ENCODE data around the gene CYP2E1. TPM values are rescaled to one million over a fixed set of nuclear protein-coding genes. Genes with fewer than 3 reads are reported as not detected.

CYP2E1 gene
- total and polyA plus RNA-seq, 12 donors = 0.47 to 2.0 (median 0.95) TPM; not detected in 2

GRCh38 chr10:133564816-133565215 lies 37.7 kb downstream of the CYP2E1 start:
- Histone ChIP-seq H3K4me1 (no peaks in the 10 kb centered on the region), H3K4me3 (peak overlapping the region in 1 of 10 donors; percentile 29), H3K36me3 (no peaks in the 10 kb centered on the region), H3K9me3 (peaks cover 0 to 21% (median 0%) of the 10 kb centered on the region in 11 donors), H3K27ac (no peak overlapping the region), H3K27me3 (peaks cover 0 to 38% (median 19%) of the 10 kb centered on the region in 7 donors)
- TF ChIP-seq CTCF (IDR thresholded peaks at IDR 0.05) = no peak
- intact Hi-C loops (cut with DNase I) = no loop called here
- no peak for DNase-seq
- WGBS, 2 donors = 87 to 89% methylated on average over 12 of the region's 12 CpGs
- ATAC-seq = no peak

- no peak within 1 kb of the TSS for H3K27ac ChIP-seq
- no peaks in the 10 kb centered on the region for H3K36me3 ChIP-seq
- WGBS, 2 donors = 55 to 57% methylated on average over 77 of the region's 77 CpGs
- TF ChIP-seq CTCF (IDR thresholded peaks at IDR 0.05) = no peak
- H3K27me3 ChIP-seq = peaks cover 0 to 40% (median 19%) of the 10 kb centered on the region in 7 donors
- intact Hi-C loops (cut with DNase I) = no loop called here
- DNase-seq (peak in 1 of 2 donors; percentile 23), ATAC-seq (peak in 3 of 8 donors; percentile 38 to 58 (median 48))
- no peaks in the 10 kb centered on the region for H3K4me1 ChIP-seq
- H3K9me3 ChIP-seq = peaks cover 0 to 21% (median 0%) of the 10 kb centered on the region in 11 donors
- peak within 1 kb of the TSS in 1 of 10 donors; percentile 29 for H3K4me3 ChIP-seq
Observed at GRCh38 chr10:133565441-133566294, 38.5 kb downstream of the CYP2E1 start, which contains the start of gene SYCE1. SYCE1 (minus strand) TSS chr10:133565583; CDS start chr10:133565529, 54 bp downstream.

- H3K4me1 ChIP-seq = no peaks in the 10 kb centered on the region
- no peak overlapping the region for H3K4me3 ChIP-seq
- peaks cover 0 to 21% (median 0%) of the 10 kb centered on the region in 11 donors for H3K9me3 ChIP-seq
- no peak for TF ChIP-seq CTCF (IDR thresholded peaks at IDR 0.05)
- ATAC-seq (no peak), DNase-seq (no peak)
- no peaks in the 10 kb centered on the region for H3K36me3 ChIP-seq
- no peak overlapping the region for H3K27ac ChIP-seq
- 80 to 90% methylated on average over 5 of the region's 5 CpGs for WGBS, 2 donors
- intact Hi-C loops (cut with DNase I) = no loop called here
- H3K27me3 ChIP-seq = peaks cover 0 to 40% (median 19%) of the 10 kb centered on the region in 7 donors
Observed at GRCh38 chr10:133567119-133567518, 40.0 kb downstream of the CYP2E1 start.

GRCh38 chr10:133567609-133568286 lies 40.6 kb downstream of the CYP2E1 start:
- H3K27ac ChIP-seq = no peak overlapping the region
- H3K4me3 ChIP-seq = no peak overlapping the region
- peaks cover 0 to 24% (median under 1%) of the 10 kb centered on the region in 11 donors for H3K9me3 ChIP-seq
- DNase-seq (no peak), ATAC-seq (no peak)
- H3K36me3 ChIP-seq = no peaks in the 10 kb centered on the region
- H3K27me3 ChIP-seq = peaks cover 0 to 40% (median 19%) of the 10 kb centered on the region in 7 donors
- intact Hi-C loops (cut with DNase I) = no loop called here
- no peak for TF ChIP-seq CTCF (IDR thresholded peaks at IDR 0.05)
- 91 to 93% methylated on average over 28 to 29 of the region's 29 CpGs for WGBS, 2 donors
- H3K4me1 ChIP-seq = no peaks in the 10 kb centered on the region

All from heart right ventricle (tissue), 16 donors.